ENCODE data around the gene TERB1. TPM values are rescaled to one million over a fixed set of nuclear protein-coding genes. Genes with fewer than 3 reads are reported as not detected.

Gene TERB1
- total and polyA plus RNA-seq, 2 donors (not counting 3 experiments of a cell fraction or from before 2014, with no cell fraction given), result not detected

- Histone ChIP-seq H3K9ac (replicated peaks; ENCODE audit: extremely low read depth, insufficient read depth, low read length) (no peak overlapping the region), H3K27ac (ENCODE audit: insufficient read depth, low read depth, low read length) (no peak overlapping the region), H3K79me2 (ENCODE audit: control insufficient read depth, insufficient read depth, low read length) (no peaks in the 10 kb centered on the region), H3K4me3 (replicated peaks in 1 of 3; ENCODE audit: insufficient read depth in 1 of 3, low read depth in 1 of 3, low read length in 3 of 3) (no peak overlapping the region), H3K9me3 (replicated peaks; ENCODE audit: control insufficient read depth, insufficient read depth, low read length) (no peaks in the 10 kb centered on the region), H3K4me1 (ENCODE audit: control insufficient read depth, extremely low read depth, insufficient read depth, low read length) (peaks cover 2% of the 10 kb centered on the region), H3K4me2 (ENCODE audit: insufficient read depth, low read length) (no peak overlapping the region), H3K9me1 (replicated peaks; ENCODE audit: control insufficient read depth, extremely low read depth, insufficient read depth, low read length) (no peaks in the 10 kb centered on the region), H3K27me3 (ENCODE audit: control insufficient read depth in 2 of 2, insufficient read depth in 2 of 2, low read length in 2 of 2) (peaks cover 47 to 50% of the 10 kb centered on the region in 2 experiments), H3K36me3 (ENCODE audit: control insufficient read depth in 2 of 2, extremely low read depth in 1 of 2, insufficient read depth in 2 of 2, low read length in 2 of 2) (no peaks in the 10 kb centered on the region), H2AFZ (ENCODE audit: low read depth, low read length) (no peak overlapping the region), H4K20me1 (replicated peaks; ENCODE audit: control insufficient read depth, extremely low read depth, insufficient read depth, low read length) (no peaks in the 10 kb centered on the region)
- intact Hi-C loops (cut with micrococcal nuclease), result no loop called here
- DNase-seq (ENCODE audit: low read depth, low spot score) (no peak), FAIRE-seq (no peak)
- TF ChIP-seq MYC (IDR thresholded peaks at IDR 0.05; ENCODE audit: low read depth, low read length) (no peak), MAX (IDR thresholded peaks at IDR 0.05; ENCODE audit: insufficient read depth, insufficient read length) (no peak), JUN (IDR thresholded peaks at IDR 0.05; ENCODE audit: borderline replicate concordance, insufficient read depth, insufficient read length, low read depth) (no peak), POLR2AphosphoS5 (IDR thresholded peaks at IDR 0.05; ENCODE audit: insufficient read depth, low read depth, low read length) (no peak), GATA2 (IDR thresholded peaks at IDR 0.05; ENCODE audit: insufficient read depth, insufficient read length, low read depth, low read length) (no peak), CTCF (IDR thresholded peaks at IDR 0.05; ENCODE audit: extremely low read depth in 1 of 2, insufficient read depth in 1 of 2, low read depth in 1 of 2, low read length in 2 of 2) (no peak), POLR2A (IDR thresholded peaks at IDR 0.05; ENCODE audit: low read depth, low read length) (no peak)
- POLR2A ChIA-PET, result no interaction called here
- BruUV-seq (replicated peaks), result no TSS peak
- CTCF ChIA-PET, result interaction anchor here (0.8 to 3.6 kb wide), 5 partner anchors 11 to 27 kb away, joined by 3 to 18 read pairs (median 8); partner anchors contain the start of gene NAE1
- dilution Hi-C loops (cut with MboI; ENCODE audit: extremely low pct_ligation_motif_present, low sequenced_read_pairs), result no loop called here
Observed at GRCh38 chr16:66846266-66846665, 44.9 kb upstream of the TERB1 start.

All from endothelial cell of umbilical vein (primary cell).